GM18498 (cell line): Measurements from ENCODE around the gene MAPRE3.
A peak's percentile ranks its signal among the peaks of the same experiment; 100 is the strongest.
"Not testable (repeated sequence)": the region's sequence is repeated elsewhere in the genome, so short reads cannot be mapped to it uniquely, and the experiment has no call there.

ENCODE experiments used
- ATAC-seq: cut with Tn5 transposase; IDR thresholded peaks from one replicate; pipeline ENCODE4 v1.9.1; 2021; ENCODE audit warnings: mild to moderate bottlenecking, moderate library complexity; ENCODE audit not compliant: unreplicated experiment

Gene MAPRE3

GRCh38 chr2:27065128-27065527, 94.7 kb downstream of the MAPRE3 start:
- ATAC-seq: no peak

- no peak for ATAC-seq
Measured at GRCh38 chr2:27067385-27067784, 96.9 kb downstream of the MAPRE3 start.

- no peak for ATAC-seq
Measured at GRCh38 chr2:27069436-27069835, 99.0 kb downstream of the MAPRE3 start.

GRCh38 chr2:27069961-27070618, 99.7 kb downstream of the MAPRE3 start:
- no peak for ATAC-seq

GRCh38 chr2:27070653-27071276, 100.3 kb downstream of the MAPRE3 start:
- ATAC-seq: peak; percentile 8

GRCh38 chr2:27071277-27071989, 101.0 kb downstream of the MAPRE3 start, which contains the start of gene OST4:
TSS of gene OST4 (minus strand) at chr2:27071654.
- ATAC-seq: peak; percentile 90

- ATAC-seq: peak; percentile 29
Measured at GRCh38 chr2:27071990-27072830, 101.8 kb downstream of the MAPRE3 start.

- no peak for ATAC-seq
Measured at GRCh38 chr2:27072920-27073319, 102.5 kb downstream of the MAPRE3 start.

GRCh38 chr2:27073782-27074181, 103.3 kb downstream of the MAPRE3 start:
- ATAC-seq: no peak

GRCh38 chr2:27074738-27075565, 104.5 kb downstream of the MAPRE3 start:
- ATAC-seq: no peak

GRCh38 chr2:27075566-27075871, 105.1 kb downstream of the MAPRE3 start:
- ATAC-seq: not testable (repeated sequence)

- no peak for ATAC-seq
Measured at GRCh38 chr2:27076323-27076722, 105.9 kb downstream of the MAPRE3 start.
